ENCODE results near the gene SUMO3. TPM values are rescaled to one million over a fixed set of nuclear protein-coding genes. Genes with fewer than 3 reads are reported as not detected.

SUMO3 gene
- total RNA-seq, 2 experiments from 2014 or later: 83.4 to 84.9 TPM

Other genes starting within 250 kb of the SUMO3 start
- gene KRTAP10-4, start 244.3 kb downstream of the SUMO3 start, total RNA-seq: not detected
- gene KRTAP10-5, start 237.5 kb downstream of the SUMO3 start, total RNA-seq: not detected
- gene KRTAP10-6, start 225.6 kb downstream of the SUMO3 start, total RNA-seq: not detected
- not detected for gene KRTAP10-7, start 217.5 kb downstream of the SUMO3 start, total RNA-seq
- gene KRTAP10-8, start 206.0 kb downstream of the SUMO3 start, total RNA-seq: not detected
- not detected for gene KRTAP10-9, start 191.0 kb downstream of the SUMO3 start, total RNA-seq
- gene KRTAP10-10, start 180.7 kb downstream of the SUMO3 start, total RNA-seq: not detected
- gene KRTAP10-11, start 171.6 kb downstream of the SUMO3 start, total RNA-seq: not detected
- not detected for gene KRTAP12-4, start 163.4 kb downstream of the SUMO3 start, total RNA-seq
- gene KRTAP12-3, start 160.1 kb downstream of the SUMO3 start, total RNA-seq: not detected
- not detected for gene KRTAP12-2, start 151.1 kb downstream of the SUMO3 start, total RNA-seq
- gene KRTAP12-1, start 135.9 kb downstream of the SUMO3 start, total RNA-seq: not detected
- not detected for gene KRTAP10-12, start 120.9 kb downstream of the SUMO3 start, total RNA-seq
- not detected for gene TSPEAR, start 106.5 kb downstream of the SUMO3 start, total RNA-seq
- gene UBE2G2, start 16.2 kb downstream of the SUMO3 start, total RNA-seq: 100 to 1,000 TPM; 103 to 121 TPM
- gene PTTG1IP, start 55.6 kb upstream of the SUMO3 start, total RNA-seq: 10 to 100 TPM; 34.8 to 44.3 TPM
- 100 to 1,000 TPM; 217 to 250 TPM for gene ITGB2, start 102.8 kb upstream of the SUMO3 start, total RNA-seq
- gene SLX9, start 122.0 kb upstream of the SUMO3 start, total RNA-seq: 10 to 100 TPM; 60.8 to 68.8 TPM